Astrocyte of the spinal cord (primary cell): ENCODE results near the gene CXXC5.
A peak's percentile ranks its signal among the peaks of the same experiment; 100 is the strongest.

ENCODE experiments used
- DNase-seq: peaks from one replicate; pipeline ENCODE4 v3.0.0; 2011; ENCODE audit warnings: low read depth, low spot score
- H3K4me3 ChIP-seq: 2 replicates; pipeline ENCODE4 v1.5.1; 2011; ENCODE audit warnings: low read depth, mild to moderate bottlenecking, low read length, moderate library complexity
- CTCF ChIP-seq: IDR thresholded peaks from 2 replicates; pipeline ENCODE4 v1.5.1; 2012; ENCODE audit warnings: low read depth, mild to moderate bottlenecking, low read length, inconsistent platforms
- in situ Hi-C: cut with HindIII; loops from 2 replicates; pipeline ENCODE4 v1.10.0; 2017; ENCODE audit warnings: low sequenced_read_pairs

The CXXC5 gene

GRCh38 chr5:139677736-139678613, 29.8 kb downstream of the CXXC5 start:
- DNase-seq, result no peak
- in situ Hi-C loops, result no loop called here
- no peak for TF ChIP-seq CTCF
- H3K4me3 ChIP-seq, result no peak overlapping the region

GRCh38 chr5:139678751-139679750, 30.9 kb downstream of the CXXC5 start:
- in situ Hi-C loops, result no loop called here
- no peak for TF ChIP-seq CTCF
- peak; percentile 66 for DNase-seq

GRCh38 chr5:139680368-139681111, 32.4 kb downstream of the CXXC5 start:
- in situ Hi-C loops, result no loop called here
- no peak overlapping the region for H3K4me3 ChIP-seq
- DNase-seq, result no peak
- TF ChIP-seq CTCF, result no peak

More at GRCh38 chr5:139678751-139679750, 30.9 kb downstream of the CXXC5 start:
- no peak overlapping the region for H3K4me3 ChIP-seq

- in situ Hi-C loops, result no loop called here
- no peak for DNase-seq
- TF ChIP-seq CTCF, result no peak
- H3K4me3 ChIP-seq, result no peak overlapping the region
Measured at GRCh38 chr5:139681112-139681458, 32.9 kb downstream of the CXXC5 start.

- no peak for TF ChIP-seq CTCF
- in situ Hi-C loops, result no loop called here
- no peak overlapping the region for H3K4me3 ChIP-seq
- DNase-seq, result no peak
Measured at GRCh38 chr5:139681466-139681865, 33.3 kb downstream of the CXXC5 start.
